MM.1S (cell line): ENCODE results near the gene MINDY4.

Experiments used
- EZH2 ChIP-seq: fragments of 300-600 bp; sonication (generic); optimal IDR thresholded peaks from 2 replicates; pipeline ENCODE3; 2017; ENCODE audit warnings: low read depth, mild to moderate bottlenecking, antibody characterized with exemption, low read length, mixed read lengths
- TF ChIP-seq, protein P1 (sequence below): fragments of 300-600 bp; sonication (generic); IDR thresholded peaks from 2 replicates; pipeline ENCODE4 v1.5.1; 2016; ENCODE audit warnings: antibody characterized with exemption, low read length, mixed read lengths

DNA sequence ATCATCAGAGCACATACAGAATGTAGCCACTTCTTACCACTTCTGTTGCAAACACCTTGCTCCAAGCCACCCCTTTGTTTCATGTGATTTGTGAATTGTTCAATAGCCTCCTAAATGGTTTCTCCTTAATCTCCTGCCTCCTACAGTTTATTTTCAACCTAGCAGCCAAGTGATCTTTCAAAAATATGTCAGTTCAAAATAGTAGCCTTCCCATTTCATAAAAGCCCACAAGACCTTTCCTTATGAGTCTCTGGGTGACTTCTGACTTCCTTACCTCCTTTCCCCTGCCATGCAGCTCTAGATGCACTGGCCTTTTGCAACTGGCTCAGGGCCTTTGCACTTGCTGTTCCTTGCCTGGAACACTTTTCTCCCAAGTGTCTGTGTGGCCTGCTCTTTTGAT is 4.8 kb downstream of the MINDY4 start:
- TF ChIP-seq, protein P1, sequence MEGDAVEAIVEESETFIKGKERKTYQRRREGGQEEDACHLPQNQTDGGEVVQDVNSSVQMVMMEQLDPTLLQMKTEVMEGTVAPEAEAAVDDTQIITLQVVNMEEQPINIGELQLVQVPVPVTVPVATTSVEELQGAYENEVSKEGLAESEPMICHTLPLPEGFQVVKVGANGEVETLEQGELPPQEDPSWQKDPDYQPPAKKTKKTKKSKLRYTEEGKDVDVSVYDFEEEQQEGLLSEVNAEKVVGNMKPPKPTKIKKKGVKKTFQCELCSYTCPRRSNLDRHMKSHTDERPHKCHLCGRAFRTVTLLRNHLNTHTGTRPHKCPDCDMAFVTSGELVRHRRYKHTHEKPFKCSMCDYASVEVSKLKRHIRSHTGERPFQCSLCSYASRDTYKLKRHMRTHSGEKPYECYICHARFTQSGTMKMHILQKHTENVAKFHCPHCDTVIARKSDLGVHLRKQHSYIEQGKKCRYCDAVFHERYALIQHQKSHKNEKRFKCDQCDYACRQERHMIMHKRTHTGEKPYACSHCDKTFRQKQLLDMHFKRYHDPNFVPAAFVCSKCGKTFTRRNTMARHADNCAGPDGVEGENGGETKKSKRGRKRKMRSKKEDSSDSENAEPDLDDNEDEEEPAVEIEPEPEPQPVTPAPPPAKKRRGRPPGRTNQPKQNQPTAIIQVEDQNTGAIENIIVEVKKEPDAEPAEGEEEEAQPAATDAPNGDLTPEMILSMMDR, result no peak
- no peak for TF ChIP-seq EZH2
